ENCODE data around the gene PDZRN4.

- no peak for TF ChIP-seq CTCF (IDR thresholded peaks at IDR 0.05; ENCODE audit: low read depth, low read length)
- TF ChIP-seq EZH2phosphoT487 (IDR thresholded peaks at IDR 0.05; ENCODE audit: low read depth): no peak
These were observed 146.3 kb downstream of the PDZRN4 start for GRCh38 chr12:41334390-41334789.

Measured in OCI-LY3 (cell line).